Loucy (cell line): Measurements from ENCODE around the gene MARVELD1.

Experiments used
- H2AFZ ChIP-seq: fragments of 200-600 bp; sonication (generic); 2 replicates; pipeline ENCODE4 v1.6.0; 2016; ENCODE audit warnings: antibody characterized with exemption, mild to moderate bottlenecking, low read length, moderate library complexity
- H3F3A ChIP-seq: fragments of 200-600 bp; 2 replicates; pipeline ENCODE4 v1.6.0; 2016; ENCODE audit warnings: antibody characterized with exemption, low read depth, mild to moderate bottlenecking
- H3K27me3 ChIP-seq: fragments of 200-600 bp; sonication (generic); 2 replicates; pipeline ENCODE4 v1.6.1; 2014; ENCODE audit warnings: low read length, mild to moderate bottlenecking; ENCODE audit not compliant: insufficient read depth, poor library complexity, severe bottlenecking
- H3K36me3 ChIP-seq: fragments of 200-600 bp; sonication (generic); 2 replicates; pipeline ENCODE4 v1.6.1; 2016; ENCODE audit warnings: low read length; ENCODE audit not compliant: insufficient read depth
- H3K4me1 ChIP-seq: fragments of 200-600 bp; sonication (generic); 2 replicates; pipeline ENCODE4 v1.5.1; 2014; ENCODE audit warnings: low read length, mild to moderate bottlenecking; ENCODE audit not compliant: insufficient read depth, poor library complexity, severe bottlenecking
- H3K4me2 ChIP-seq: fragments of 200-600 bp; sonication (generic); 2 replicates; pipeline ENCODE4 v1.6.0; 2014; ENCODE audit warnings: antibody characterized with exemption, low read length, low read depth, mild to moderate bottlenecking; ENCODE audit not compliant: poor library complexity, severe bottlenecking
- H3K4me3 ChIP-seq: fragments of 200-600 bp; sonication (generic); 2 replicates; pipeline ENCODE4 v1.5.1; 2014; ENCODE audit warnings: low read length, mild to moderate bottlenecking, mixed read lengths; ENCODE audit not compliant: poor library complexity, severe bottlenecking
- H3K79me2 ChIP-seq: fragments of 200-600 bp; sonication (generic); 2 replicates; pipeline ENCODE4 v1.6.1; 2014; ENCODE audit warnings: low read length; ENCODE audit not compliant: insufficient read depth
- H3K9ac ChIP-seq: fragments of 200-600 bp; sonication (generic); 2 replicates; pipeline ENCODE4 v1.6.0; 2014; ENCODE audit warnings: mild to moderate bottlenecking, low read depth, low read length, moderate library complexity; ENCODE audit not compliant: poor library complexity, severe bottlenecking
- H3K9me2 ChIP-seq: fragments of 200-600 bp; sonication (generic); replicated peaks from 2 replicates; pipeline ENCODE4 v1.6.1; 2016; ENCODE audit warnings: low read depth, low read length, mixed read lengths
- H3K9me3 ChIP-seq: fragments of 200-600 bp; sonication (generic); 2 replicates; pipeline ENCODE4 v1.6.1; 2014; ENCODE audit warnings: mild to moderate bottlenecking, antibody characterized with exemption, low read length, low read depth; ENCODE audit not compliant: insufficient read depth
- H4K20me1 ChIP-seq: fragments of 200-600 bp; sonication (generic); 2 replicates; pipeline ENCODE4 v1.6.0; 2014; ENCODE audit warnings: antibody characterized with exemption, low read length, mild to moderate bottlenecking; ENCODE audit not compliant: insufficient read depth, poor library complexity, severe bottlenecking
- CTCF ChIP-seq: fragments of 200-600 bp; sonication (generic); conservative IDR thresholded peaks from 2 replicates; pipeline ENCODE4 v1.5.1; 2014; ENCODE audit warnings: mild to moderate bottlenecking, antibody characterized with exemption, low read length
- EZH2phosphoT487 ChIP-seq: fragments of 200-600 bp; IDR thresholded peaks from 2 replicates; pipeline ENCODE4 v1.6.1; 2018; ENCODE audit warnings: antibody characterized with exemption, mild to moderate bottlenecking, moderate library complexity, borderline replicate concordance

Gene MARVELD1

DNA sequence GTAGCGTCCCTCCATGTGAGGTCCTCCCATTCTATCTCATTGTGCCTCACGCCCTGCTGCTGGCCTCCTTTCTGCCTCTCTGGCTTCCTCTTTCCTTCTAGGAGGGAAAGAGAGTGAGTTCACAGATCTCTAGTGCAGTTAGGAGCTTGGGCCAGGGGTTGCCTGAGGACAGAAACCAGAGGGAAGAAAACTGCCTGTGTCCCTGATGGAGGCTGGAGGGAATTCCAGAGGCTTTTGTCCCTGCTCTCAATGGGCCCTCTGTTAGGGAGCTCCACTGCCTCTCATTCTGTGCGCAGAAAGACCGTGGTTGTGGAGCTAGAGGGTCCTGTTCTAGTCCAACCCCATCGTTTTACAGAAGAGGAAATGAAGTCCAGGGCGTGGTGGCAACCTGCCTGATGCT, 4.6 kb downstream of the MARVELD1 start:
- no peaks in the 10 kb centered on the region for H3K9me2 ChIP-seq
- H3K9ac ChIP-seq, result no peak overlapping the region
- no peaks in the 10 kb centered on the region for H3K36me3 ChIP-seq
- H3K79me2 ChIP-seq, result peaks cover 19% of the 10 kb centered on the region; the same call in 1 of the 2 replicates
- no peaks in the 10 kb centered on the region for H3F3A ChIP-seq
- H3K4me1 ChIP-seq, result peaks cover 64% of the 10 kb centered on the region
- peaks cover 7% of the 10 kb centered on the region for H4K20me1 ChIP-seq
- H3K4me3 ChIP-seq, result no peak overlapping the region
- H3K9me3 ChIP-seq, result no peaks in the 10 kb centered on the region
- no peak for TF ChIP-seq CTCF
- TF ChIP-seq EZH2phosphoT487, result no peak
- peak overlapping the region; percentile 30 for H3K4me2 ChIP-seq
- no peaks in the 10 kb centered on the region for H3K27me3 ChIP-seq
- no peak overlapping the region for H2AFZ ChIP-seq

DNA sequence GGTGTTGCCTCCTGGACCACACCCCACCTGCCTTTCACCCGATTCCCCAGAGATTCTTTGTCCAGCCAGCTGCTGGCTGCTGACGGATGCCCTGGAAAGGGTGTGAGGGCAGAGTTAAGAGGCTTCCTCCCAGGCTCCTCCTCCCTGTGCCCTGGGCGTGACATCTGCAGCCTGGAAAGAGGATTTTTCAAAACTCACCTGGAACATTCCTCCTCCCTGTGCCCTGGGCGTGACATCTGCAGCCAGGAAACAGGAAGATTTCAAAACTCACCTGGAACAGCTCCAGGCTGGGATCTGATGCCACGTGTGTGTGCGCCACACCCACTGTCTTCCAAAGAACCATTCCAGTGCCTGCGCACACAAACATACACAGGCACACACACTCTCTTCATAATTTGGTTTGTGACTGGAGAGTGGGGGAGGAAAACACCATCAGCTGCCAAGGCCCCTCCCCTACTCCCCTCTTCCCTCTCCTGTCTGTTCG, 5.2 kb downstream of the MARVELD1 start:
- peaks cover 7% of the 10 kb centered on the region for H4K20me1 ChIP-seq
- no peak overlapping the region for H3K9ac ChIP-seq
- TF ChIP-seq CTCF, result no peak
- TF ChIP-seq EZH2phosphoT487, result no peak
- H3K4me3 ChIP-seq, result no peak overlapping the region
- peaks cover 19% of the 10 kb centered on the region; the same call in 1 of the 2 replicates for H3K79me2 ChIP-seq
- H3K27me3 ChIP-seq, result no peaks in the 10 kb centered on the region
- no peak overlapping the region for H2AFZ ChIP-seq
- H3K4me2 ChIP-seq, result peak overlapping the region; percentile 30
- H3K36me3 ChIP-seq, result no peaks in the 10 kb centered on the region
- H3F3A ChIP-seq, result no peaks in the 10 kb centered on the region
- H3K9me3 ChIP-seq, result no peaks in the 10 kb centered on the region
- peaks cover 62% of the 10 kb centered on the region for H3K4me1 ChIP-seq
- H3K9me2 ChIP-seq, result no peaks in the 10 kb centered on the region

- Histone ChIP-seq H3K4me2 (no peak overlapping the region), H3K4me1 (peaks cover 59% of the 10 kb centered on the region), H3K9me2 (no peaks in the 10 kb centered on the region), H3K9me3 (no peaks in the 10 kb centered on the region), H3K4me3 (no peak overlapping the region), H4K20me1 (peaks cover 7% of the 10 kb centered on the region), H3K27me3 (no peaks in the 10 kb centered on the region), H3K36me3 (no peaks in the 10 kb centered on the region), H3F3A (no peaks in the 10 kb centered on the region), H3K9ac (no peak overlapping the region), H3K79me2 (peaks cover 13% of the 10 kb centered on the region; the same call in 1 of the 2 replicates), H2AFZ (no peak overlapping the region)
- no peak for TF ChIP-seq EZH2phosphoT487
- TF ChIP-seq CTCF, result no peak
These were observed 6.1 kb downstream of the MARVELD1 start for GRCh38 chr10:97719602-97720001.
